Uterus (tissue), 4 donors: Measurements from ENCODE around the gene CAV2. TPM values are rescaled to one million over a fixed set of nuclear protein-coding genes. Genes with fewer than 3 reads are reported as not detected.

ENCODE experiments used
- DNase-seq, 2 donors: peaks; one replicate each; pipeline ENCODE4 v3.0.0-alpha.2; 2019 to 2020
- H3K27ac ChIP-seq, 2 donors: fragments of 200-600 bp; sonication (generic); 1 replicate in 1 of 2; 2 replicates in 1 of 2; pipeline ENCODE4 v1.5.1; 2016 to 2018
- H3K27me3 ChIP-seq, 2 donors: fragments of 200-600 bp; sonication (generic); one replicate each; pipeline ENCODE4 v1.5.1; 2018 to 2019; ENCODE audit warnings: control low read depth in 1 of 2
- H3K36me3 ChIP-seq, 2 donors: fragments of 200-600 bp; sonication (generic); one replicate each; pipeline ENCODE4 v1.5.1; 2019; ENCODE audit warnings: control low read depth in 1 of 2
- H3K4me1 ChIP-seq, 2 donors: fragments of 200-600 bp; sonication (generic); one replicate each; pipeline ENCODE4 v1.5.1; 2018 to 2019; ENCODE audit warnings: control low read depth in 1 of 2
- H3K4me3 ChIP-seq, 2 donors: fragments of 200-600 bp; sonication (generic); 1 replicate in 1 of 2; 2 replicates in 1 of 2; pipeline ENCODE4 v1.5.1; 2018 to 2019; ENCODE audit warnings: mild to moderate bottlenecking in 1 of 2
- H3K9me3 ChIP-seq, 2 donors: fragments of 200-600 bp; sonication (generic); one replicate each; pipeline ENCODE4 v1.5.1; 2019; ENCODE audit warnings: control low read depth in 1 of 2
- CTCF ChIP-seq, 4 experiments: fragments of 200-600 bp in 2 of 4; fragments of 450-650 bp in 2 of 4; sonication (generic) in 2 of 4; IDR thresholded peaks; one replicate each; pipeline ENCODE4 v1.5.1; 2016 to 2019; ENCODE audit warnings: antibody characterized with exemption in 4 of 4, mild to moderate bottlenecking in 2 of 4, moderate library complexity in 1 of 4
- POLR2A ChIP-seq, 2 donors: fragments of 450-650 bp; IDR thresholded peaks; one replicate each; pipeline ENCODE4 v1.6.1; 2016; ENCODE audit warnings: antibody characterized with exemption in 2 of 2, mild to moderate bottlenecking in 1 of 2, moderate library complexity in 1 of 2
- intact Hi-C: fragments of 100-400 bp; cut with DNase I; formaldehyde crosslinking; loops from one replicate; pipeline ENCODE4 v1.15.1; 2023; ENCODE audit warnings: low total_unique reads
- total RNA-seq, 4 donors: library from RNA; depleted of rRNA in 3 of 4; stranded (reverse); fragments of >200 nt in 3 of 4; gene quantifications; one replicate each; pipeline versions ENCODE4 v1.1.0 to v1.2.4, GENCODE V29; 2014 to 2023
- donor health status: DM: yes; HTN: yes; CAD: no.

CAV2 gene
- total RNA-seq, 4 donors from 2014 or later: 33.3 to 105 (median 86.0) TPM

DNA sequence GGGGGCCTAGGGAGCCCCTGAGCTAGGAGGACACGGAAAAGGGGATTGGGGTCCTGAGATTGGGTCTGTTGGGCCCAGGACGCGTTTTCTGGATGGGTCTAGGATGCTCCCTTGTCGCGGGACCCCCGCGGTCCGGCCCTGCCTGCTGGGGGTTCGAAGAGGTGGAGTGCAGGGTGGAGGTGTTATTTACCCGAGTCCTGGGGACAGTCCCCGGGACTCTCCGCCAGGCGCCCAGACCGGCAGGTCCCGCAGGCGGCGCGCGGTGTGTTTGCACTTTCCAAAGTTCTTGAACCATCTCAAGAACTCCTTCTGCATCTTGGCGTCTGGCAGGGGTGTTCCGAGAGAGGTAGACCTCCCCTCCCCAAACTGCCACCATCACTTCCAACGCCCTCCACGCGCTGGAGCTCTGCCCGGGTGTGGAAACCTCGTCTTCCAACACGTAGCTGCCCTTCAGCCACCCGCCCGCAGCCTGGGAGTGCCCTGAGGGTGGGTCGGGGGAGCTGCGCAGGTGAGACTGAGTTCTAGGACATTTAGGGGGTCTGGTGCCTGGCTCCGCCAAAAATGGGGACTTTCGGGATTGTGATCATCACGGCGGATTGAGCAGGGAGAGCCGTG, 25.9 kb downstream of the CAV2 start:
- no peaks in the 10 kb centered on the region for H3K36me3 ChIP-seq
- peak overlapping the region; percentile 62 to 73 for H3K4me3 ChIP-seq
- H3K4me1 ChIP-seq: peaks cover 0 to 11% of the 10 kb centered on the region in 2 donors
- no peaks in the 10 kb centered on the region for H3K9me3 ChIP-seq
- intact Hi-C loops: loop anchor here (10.0 kb wide), 1 partner anchor 59 kb away; no protein-coding TSS in a partner anchor
- DNase-seq: peak; percentile 48 to 51
- TF ChIP-seq CTCF (IDR thresholded peaks at IDR 0.05) (peak in 1 of 4 experiments; percentile 27), POLR2A (IDR thresholded peaks at IDR 0.05) (no peak)
- H3K27ac ChIP-seq: peak overlapping the region; percentile 96
- H3K27me3 ChIP-seq: no peaks in the 10 kb centered on the region

DNA sequence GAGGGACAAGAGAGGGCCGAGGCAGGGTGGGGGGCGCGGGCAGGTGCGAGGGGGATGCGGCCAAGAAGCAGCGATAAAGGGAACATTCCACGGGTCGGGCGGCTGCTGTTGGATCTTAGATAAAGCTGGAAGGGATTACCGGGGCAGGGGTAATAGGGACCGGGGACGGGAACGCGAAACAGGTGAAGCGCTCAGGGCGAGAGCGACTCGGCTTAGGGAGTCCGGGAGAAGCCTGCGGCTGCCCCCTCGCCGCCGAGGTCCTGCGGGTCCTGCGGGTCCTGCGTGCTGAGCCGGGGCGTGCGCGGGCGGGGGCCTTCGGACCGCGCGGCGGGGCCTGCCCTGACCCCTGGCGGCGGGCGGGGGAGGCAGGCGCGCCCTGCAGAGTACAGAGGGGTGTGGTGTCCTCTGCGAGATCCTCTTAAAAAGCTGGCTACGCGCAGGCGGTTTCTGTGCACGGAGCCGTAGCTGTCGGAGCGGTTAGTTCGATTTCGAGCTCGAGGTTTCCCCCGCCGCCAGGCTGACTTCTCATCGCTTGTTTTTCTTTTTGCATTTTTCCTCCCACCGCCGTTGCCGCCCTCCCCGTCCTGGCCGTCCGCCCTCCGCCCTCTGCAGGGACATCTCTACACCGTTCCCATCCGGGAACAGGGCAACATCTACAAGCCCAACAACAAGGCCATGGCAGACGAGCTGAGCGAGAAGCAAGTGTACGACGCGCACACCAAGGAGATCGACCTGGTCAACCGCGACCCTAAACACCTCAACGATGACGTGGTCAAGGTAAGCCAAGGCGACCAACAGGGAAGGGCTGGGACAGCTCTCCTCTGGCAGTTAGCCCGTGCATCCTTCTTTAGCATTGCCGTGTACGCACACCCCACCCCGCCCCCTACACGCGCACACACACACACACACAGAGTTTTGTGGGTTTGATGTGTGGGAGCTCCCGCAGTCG, 26.6 kb downstream of the CAV2 start:
- peak; percentile 79 to 83 for DNase-seq
- Histone ChIP-seq H3K27ac (peak overlapping the region; percentile 96), H3K9me3 (no peaks in the 10 kb centered on the region), H3K4me1 (peaks cover 0 to 11% of the 10 kb centered on the region in 2 donors), H3K36me3 (no peaks in the 10 kb centered on the region), H3K27me3 (no peaks in the 10 kb centered on the region), H3K4me3 (peak overlapping the region; percentile 62 to 73)
- intact Hi-C loops: loop anchor here (10.0 kb wide), 1 partner anchor 59 kb away; no protein-coding TSS in a partner anchor
- TF ChIP-seq CTCF (IDR thresholded peaks at IDR 0.05) (peak; percentile 67 to 93 (median 86)), POLR2A (IDR thresholded peaks at IDR 0.05) (peak; percentile 76)

- DNase-seq: no peak
- H3K4me1 ChIP-seq: peaks cover 0 to 11% of the 10 kb centered on the region in 2 donors
- no peaks in the 10 kb centered on the region for H3K9me3 ChIP-seq
- H3K27me3 ChIP-seq: no peaks in the 10 kb centered on the region
- H3K36me3 ChIP-seq: no peaks in the 10 kb centered on the region
- intact Hi-C loops: loop anchor here (10.0 kb wide), 1 partner anchor 58 kb away; no protein-coding TSS in a partner anchor
- H3K4me3 ChIP-seq: peak overlapping the region; percentile 62 to 73
- peak overlapping the region; percentile 96 for H3K27ac ChIP-seq
- TF ChIP-seq POLR2A (IDR thresholded peaks at IDR 0.05) (no peak), CTCF (IDR thresholded peaks at IDR 0.05) (no peak)
These were observed 27.4 kb downstream of the CAV2 start for GRCh38 chr7:116526897-116527296.

DNA sequence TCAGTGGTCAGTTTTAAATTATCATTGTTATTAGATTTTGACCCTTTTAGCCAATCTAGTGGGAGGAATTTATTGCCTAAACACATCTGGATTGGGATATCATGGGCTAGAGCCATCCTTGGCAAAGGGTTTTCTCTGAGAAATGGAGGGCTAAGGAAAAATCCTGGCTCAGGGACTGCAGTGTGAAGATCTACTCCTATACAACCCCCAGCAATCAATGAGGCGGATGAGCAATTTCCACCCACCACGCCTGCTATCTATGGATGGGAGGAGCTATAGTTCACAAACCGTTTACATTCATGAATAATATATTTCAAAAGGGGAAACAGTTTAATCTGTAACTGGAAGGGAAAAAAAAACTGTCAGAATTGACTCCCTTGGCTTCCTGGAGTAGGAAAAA, 28.0 kb downstream of the CAV2 start:
- intact Hi-C loops: loop anchor here (10.0 kb wide), 1 partner anchor 57 kb away; no protein-coding TSS in a partner anchor
- DNase-seq: no peak
- TF ChIP-seq POLR2A (IDR thresholded peaks at IDR 0.05): no peak
- TF ChIP-seq CTCF (IDR thresholded peaks at IDR 0.05): no peak
- Histone ChIP-seq H3K27me3 (no peaks in the 10 kb centered on the region), H3K27ac (peak overlapping the region; percentile 96), H3K4me3 (peak overlapping the region; percentile 62 to 73), H3K9me3 (no peaks in the 10 kb centered on the region), H3K36me3 (no peaks in the 10 kb centered on the region), H3K4me1 (peaks cover 0 to 11% of the 10 kb centered on the region in 2 donors)
